GM12878 (cell line): Measurements from ENCODE around the gene APOBEC3B. TPM values are rescaled to one million over a fixed set of nuclear protein-coding genes. Genes with fewer than 3 reads are reported as not detected.

Experiments
- ATAC-seq: fragments of 200-7000 bp; cut with Tn5 transposase; 3 replicates; pipeline ENCODE4 v1.9.1; 2020; ENCODE audit warnings: mild to moderate bottlenecking, moderate library complexity
- BruUV-seq: library from RNA; stranded (reverse); fragments of 400-500 nt; replicated peaks from 2 replicates; lab custom pipeline; 2021; lab: Mats Ljungman, UMichigan
- CTCF ChIA-PET: fragments of 300-600 bp; sonication (Branson Sonifier 250); formaldehyde crosslinking; extraction: SDS; loops from one replicate; lab custom pipeline; 2021; ENCODE audit warnings: inconsistent platforms; lab: Yijun Ruan, JAX
- POLR2A ChIA-PET: fragments of 350-600 bp; formaldehyde crosslinking; extraction: SDS; loops from one replicate; lab custom pipeline; 2021; ENCODE audit warnings: inconsistent platforms; lab: Charles Lee
- RAD21 ChIA-PET: fragments of 300-600 bp; sonication (Branson Sonifier 250); formaldehyde crosslinking; loops from one replicate; lab custom pipeline; 2023; ENCODE audit warnings: antibody characterized with exemption; ENCODE audit not compliant: unreplicated experiment; lab: Charles Lee
- SMC1A ChIA-PET: fragments of 300-600 bp; sonication (Branson Sonifier 250); formaldehyde crosslinking; loops from one replicate; lab custom pipeline; 2023; ENCODE audit not compliant: unreplicated experiment, uncharacterized antibody; lab: Charles Lee
- DNase-seq: peaks from one replicate; pipeline ENCODE4 v3.0.0-alpha.2; 2011; ENCODE audit warnings: low read depth, low spot score
- FAIRE-seq: peaks from 3 replicates; lab custom pipeline; 2011; peaks lifted over from hg19 to GRCh38; lab: Jason Lieb, UNC
- H2AFZ ChIP-seq: 2 replicates; pipeline ENCODE4 v1.6.0; 2011; ENCODE audit warnings: low read depth, low read length, control low read depth; ENCODE audit not compliant: control insufficient read depth
- H3K27ac ChIP-seq: 2 replicates; pipeline ENCODE4 v1.5.1; 2011; ENCODE audit warnings: control low read depth; ENCODE audit not compliant: control insufficient read depth, insufficient read depth
- H3K27me3 ChIP-seq, 2 experiments: replicated peaks in 1 of 2; 2 replicates each; pipeline versions ENCODE4 v1.6.0 to v1.6.1; 2011; ENCODE audit warnings: low read length in 1 of 2; ENCODE audit not compliant: control insufficient read depth in 2 of 2, insufficient read depth in 2 of 2
- H3K36me3 ChIP-seq, 2 experiments: 2 replicates each; pipeline ENCODE4 v1.5.1; 2011; ENCODE audit warnings: low read length in 1 of 2; ENCODE audit not compliant: control insufficient read depth in 2 of 2, insufficient read depth in 2 of 2
- H3K4me1 ChIP-seq: 2 replicates; pipeline ENCODE4 v1.6.1; 2011; ENCODE audit warnings: mild to moderate bottlenecking, low read length, moderate library complexity, mixed read lengths; ENCODE audit not compliant: control insufficient read depth, insufficient read depth
- H3K4me2 ChIP-seq: 2 replicates; pipeline ENCODE4 v1.6.0; 2011; ENCODE audit warnings: control low read depth; ENCODE audit not compliant: control insufficient read depth, insufficient read depth
- H3K4me3 ChIP-seq: fragments of 200-600 bp; sonication (generic); 2 replicates; pipeline ENCODE4 v1.5.1; 2016
- H3K79me2 ChIP-seq: 2 replicates; pipeline ENCODE4 v1.6.0; 2011; ENCODE audit warnings: low read length; ENCODE audit not compliant: control insufficient read depth, insufficient read depth
- H3K9ac ChIP-seq: 2 replicates; pipeline ENCODE4 v1.8.0; 2011; ENCODE audit warnings: low read length, control low read depth, mixed read lengths; ENCODE audit not compliant: control insufficient read depth, insufficient read depth
- H3K9me3 ChIP-seq: replicated peaks from 3 replicates; pipeline ENCODE4 v1.5.1; 2011; ENCODE audit warnings: mild to moderate bottlenecking, low read length; ENCODE audit not compliant: control insufficient read depth, insufficient read depth
- H4K20me1 ChIP-seq: 2 replicates; pipeline ENCODE4 v1.6.0; 2011; ENCODE audit not compliant: control insufficient read depth, insufficient read depth
- CBFB ChIP-seq: IDR thresholded peaks from 2 replicates; pipeline ENCODE4 v1.6.1; 2016; ENCODE audit warnings: antibody characterized with exemption, low read depth
- CEBPB ChIP-seq, 2 experiments: fragments of 150-350 bp in 1 of 2; IDR thresholded peaks; 2 replicates each; pipeline ENCODE4 v1.6.1; 2012 to 2014; ENCODE audit warnings: low read depth in 2 of 2, low read length in 2 of 2, borderline replicate concordance in 1 of 2, inconsistent platforms in 1 of 2
- CTCF ChIP-seq, 3 experiments: IDR thresholded peaks in 2 of 3; conservative IDR thresholded peaks in 1 of 3; 2 replicates each; pipeline ENCODE4 v1.5.1; 2011; ENCODE audit warnings: low read depth in 3 of 3, low read length in 3 of 3, mild to moderate bottlenecking in 3 of 3, control low read depth in 2 of 3, moderate library complexity in 2 of 3, inconsistent platforms in 1 of 3, mixed read lengths in 1 of 3; ENCODE audit not compliant: control insufficient read depth in 2 of 3, insufficient read depth in 1 of 3; ENCODE audit errors: extremely low read depth in 1 of 3
- MEF2B ChIP-seq: fragments of 450-650 bp; IDR thresholded peaks from 2 replicates; pipeline ENCODE4 v1.6.1; 2018; ENCODE audit warnings: mild to moderate bottlenecking, moderate library complexity; ENCODE audit not compliant: partially characterized antibody, poor library complexity, severe bottlenecking
- PAX8 ChIP-seq: fragments of 450-650 bp; IDR thresholded peaks from 2 replicates; pipeline ENCODE4 v1.6.1; 2017; ENCODE audit warnings: mild to moderate bottlenecking, moderate library complexity
- SMC3 ChIP-seq: IDR thresholded peaks from 2 replicates; pipeline ENCODE4 v1.6.1; 2011; ENCODE audit warnings: low read length, improper control_type of control experiment, borderline replicate concordance
- ZNF207 ChIP-seq: fragments of 450-650 bp; IDR thresholded peaks from 2 replicates; pipeline ENCODE4 v1.6.1; 2014; ENCODE audit warnings: antibody characterized with exemption, mild to moderate bottlenecking, borderline replicate concordance
- WGBS: methylation state at CpG from one replicate; pipeline ENCODE4 v1.1.6; 2016; ENCODE audit warnings: low lambda C conversion rate; ENCODE audit not compliant: insufficient replicate concordance, insufficient coverage; ENCODE audit errors: missing lambda C conversion rate; 5-methylcytosine and 5-hydroxymethylcytosine counted together
- in situ Hi-C: fragments of 300-500 bp; cut with MboI; formaldehyde crosslinking; loops from 9 replicates; pipeline ENCODE4 v1.14.3; 2018; ENCODE audit warnings: mixed read lengths
- intact Hi-C: fragments of 100-400 bp; cut with micrococcal nuclease; formaldehyde crosslinking; loops from one replicate; pipeline ENCODE4 v1.14.2; 2022; ENCODE audit not compliant: unreplicated experiment
- polyA plus RNA-seq, 11 experiments: library from polyadenylated mRNA; depleted of rRNA in 4 of 11; unstranded in 6 of 11; stranded (reverse) in 5 of 11; fragments of >200 nt; fragmentation: Nextera tagmentation in 4 of 11; fragmentation: Illumina TruSeq in 1 of 11; extraction: Ambion mirVana in 4 of 11; extraction: Trizol in 1 of 11; gene quantifications; 1 replicate in 1 of 11; 2 replicates in 10 of 11; pipeline versions ENCODE4 v1.2.1 to v1.2.3, GENCODE V29; 2011 to 2016; ENCODE audit warnings: inconsistent platforms in 2 of 11, missing spikeins in 2 of 11, low read depth in 1 of 11
- total RNA-seq, 4 experiments: library from RNA; depleted of rRNA in 3 of 4; stranded (reverse); fragments of >200 nt in 3 of 4; fragmentation: Illumina TruSeq in 1 of 4; extraction: Trizol in 1 of 4; gene quantifications; 2 replicates each; pipeline versions ENCODE4 v1.2.1 to v1.2.3, GENCODE V29; 2013 to 2021

The APOBEC3B gene
- total and polyA plus RNA-seq, 10 of the 15 experiments (the other 5 are each of a cell fraction or from before 2014, with no cell fraction given), result 2.4 to 75.1 (median 30.9) TPM

- Histone ChIP-seq H3K79me2 (peaks cover 8% of the 10 kb centered on the region), H3K4me1 (peaks cover 7% of the 10 kb centered on the region), H3K4me3 (no peak overlapping the region), H2AFZ (no peak overlapping the region), H3K4me2 (no peak overlapping the region), H3K36me3 (peaks cover 2 to 7% of the 10 kb centered on the region in 2 experiments; a peak in 2 of 4 replicates), H3K27me3 (no peaks in the 10 kb centered on the region), H3K9me3 (no peaks in the 10 kb centered on the region), H4K20me1 (no peaks in the 10 kb centered on the region), H3K27ac (no peak overlapping the region), H3K9ac (no peak overlapping the region)
- ATAC-seq (no peak), DNase-seq (no peak), FAIRE-seq (no peak)
- no peak for TF ChIP-seq ZNF207
- TF ChIP-seq SMC3, result no peak
- in situ Hi-C loops, result no loop called here
- RAD21 ChIA-PET, result no interaction called here
- CTCF ChIA-PET, result interaction anchor here (0.6 to 1.0 kb wide), 2 partner anchors 42 to 324 kb away, joined by 3 to 5 read pairs; no protein-coding TSS in a partner anchor
- WGBS, result 100% methylated on average over 4 of the region's 4 CpGs
- no TSS peak for BruUV-seq
- POLR2A ChIA-PET, result interaction anchor here (1.6 kb wide), 1 partner anchor 11 kb away, joined by 4 read pairs; no protein-coding TSS in a partner anchor
- SMC1A ChIA-PET, result no interaction called here
- intact Hi-C loops, result no loop called here
Measured at GRCh38 chr22:39027717-39028116, 45.6 kb downstream of the APOBEC3B start.

- 98% methylated on average over 11 of the region's 11 CpGs for WGBS
- no peak for ATAC-seq
- no peak for FAIRE-seq
Measured at GRCh38 chr22:39028281-39028680, 46.1 kb downstream of the APOBEC3B start.

More at GRCh38 chr22:39028281-39028680, 46.1 kb downstream of the APOBEC3B start:
- Histone ChIP-seq H3K79me2 (peaks cover 4% of the 10 kb centered on the region), H2AFZ (no peak overlapping the region), H4K20me1 (no peaks in the 10 kb centered on the region), H3K9me3 (no peaks in the 10 kb centered on the region), H3K27ac (no peak overlapping the region), H3K4me2 (no peak overlapping the region), H3K9ac (no peak overlapping the region), H3K4me1 (peaks cover 7% of the 10 kb centered on the region), H3K4me3 (no peak overlapping the region), H3K36me3 (peaks cover 2 to 7% of the 10 kb centered on the region in 2 experiments; a peak in 2 of 4 replicates), H3K27me3 (no peaks in the 10 kb centered on the region)
- ChIA-PET RAD21 (no interaction called here), POLR2A (interaction anchor here (1.6 kb wide), 1 partner anchor 11 kb away, joined by 4 read pairs; no protein-coding TSS in a partner anchor), SMC1A (interaction anchor here (1.6 kb wide), 1 partner anchor 49 kb away, joined by 3 read pairs; the partner anchor contains the start of gene APOBEC3G), CTCF (interaction anchor here (0.6 to 1.0 kb wide), 2 partner anchors 41 to 325 kb away, joined by 3 to 5 read pairs; no protein-coding TSS in a partner anchor)
- no peak for DNase-seq
- intact Hi-C loops, result no loop called here
- TF ChIP-seq CTCF (IDR thresholded peaks at IDR 0.05 in 2 of 3, conservative IDR thresholded peaks at IDR 0.05 in 1 of 3; ENCODE audit: control insufficient read depth in 2 of 3, extremely low read depth in 1 of 3, insufficient read depth in 1 of 3, low read depth in 3 of 3, low read length in 3 of 3), result no peak
- TF ChIP-seq CEBPB (IDR thresholded peaks at IDR 0.05; ENCODE audit: borderline replicate concordance in 1 of 2, low read depth in 2 of 2, low read length in 2 of 2), result no peak
- no peak for TF ChIP-seq PAX8
- no peak for TF ChIP-seq CBFB
- TF ChIP-seq MEF2B, result no peak
- no TSS peak for BruUV-seq
- in situ Hi-C loops, result no loop called here
